ENCODE measurements around the gene AATF. TPM values are rescaled to one million over a fixed set of nuclear protein-coding genes. Genes with fewer than 3 reads are reported as not detected.

AATF gene
- polyA plus RNA-seq, 1 donor from 2014 or later: 12.7 TPM

DNA sequence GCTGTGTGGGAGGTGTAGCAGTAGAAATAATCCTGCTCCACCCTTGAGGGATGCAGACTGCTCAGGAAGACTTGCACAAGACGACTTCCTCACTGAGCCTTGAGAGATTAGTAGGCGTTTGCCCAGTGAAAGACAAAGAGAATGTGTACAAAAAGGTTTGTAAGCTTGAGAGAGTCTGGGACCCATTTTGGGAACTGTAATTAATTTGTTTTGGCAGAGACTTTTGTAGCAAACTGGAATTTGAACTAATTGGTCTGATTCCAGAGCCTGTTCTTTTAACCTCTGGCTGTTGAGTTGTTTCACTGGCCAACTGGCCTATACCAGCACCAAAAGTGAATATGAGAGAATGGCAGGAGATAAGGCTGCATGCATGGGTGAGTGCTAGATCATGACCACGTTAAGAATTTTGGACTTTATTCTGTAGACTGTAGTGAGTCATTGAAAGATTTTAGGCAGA is 75.5 kb downstream of the AATF start:
- Histone ChIP-seq H3K79me2 (replicated peaks; ENCODE audit: insufficient read depth, low read length) (no peaks in the 10 kb centered on the region), H3K36me3 (ENCODE audit: insufficient read depth, low read length) (no peaks in the 10 kb centered on the region), H2AFZ (ENCODE audit: low read depth, low read length) (no peak overlapping the region), H3K9me2 (ENCODE audit: insufficient read depth, low read length) (no peaks in the 10 kb centered on the region), H3F3A (ENCODE audit: insufficient read depth, low read length, poor library complexity, severe bottlenecking) (no peaks in the 10 kb centered on the region), H3K27ac (ENCODE audit: low read length) (no peak overlapping the region), H3K9me3 (ENCODE audit: low read length) (no peaks in the 10 kb centered on the region), H3K27me3 (ENCODE audit: insufficient read depth, low read depth, low read length) (no peaks in the 10 kb centered on the region), H3K4me2 (ENCODE audit: low read length) (no peak overlapping the region), H4K20me1 (ENCODE audit: insufficient read depth) (no peaks in the 10 kb centered on the region), H3K4me3 (ENCODE audit: low read length) (no peak overlapping the region), H3K9ac (ENCODE audit: low read length) (no peak overlapping the region)
- TF ChIP-seq SMC3 (conservative IDR thresholded peaks at IDR 0.05; ENCODE audit: poor library complexity) (no peak), EP300 (conservative IDR thresholded peaks at IDR 0.05; ENCODE audit: poor library complexity, severe bottlenecking) (no peak)
- TF ChIP-seq, protein P1, sequence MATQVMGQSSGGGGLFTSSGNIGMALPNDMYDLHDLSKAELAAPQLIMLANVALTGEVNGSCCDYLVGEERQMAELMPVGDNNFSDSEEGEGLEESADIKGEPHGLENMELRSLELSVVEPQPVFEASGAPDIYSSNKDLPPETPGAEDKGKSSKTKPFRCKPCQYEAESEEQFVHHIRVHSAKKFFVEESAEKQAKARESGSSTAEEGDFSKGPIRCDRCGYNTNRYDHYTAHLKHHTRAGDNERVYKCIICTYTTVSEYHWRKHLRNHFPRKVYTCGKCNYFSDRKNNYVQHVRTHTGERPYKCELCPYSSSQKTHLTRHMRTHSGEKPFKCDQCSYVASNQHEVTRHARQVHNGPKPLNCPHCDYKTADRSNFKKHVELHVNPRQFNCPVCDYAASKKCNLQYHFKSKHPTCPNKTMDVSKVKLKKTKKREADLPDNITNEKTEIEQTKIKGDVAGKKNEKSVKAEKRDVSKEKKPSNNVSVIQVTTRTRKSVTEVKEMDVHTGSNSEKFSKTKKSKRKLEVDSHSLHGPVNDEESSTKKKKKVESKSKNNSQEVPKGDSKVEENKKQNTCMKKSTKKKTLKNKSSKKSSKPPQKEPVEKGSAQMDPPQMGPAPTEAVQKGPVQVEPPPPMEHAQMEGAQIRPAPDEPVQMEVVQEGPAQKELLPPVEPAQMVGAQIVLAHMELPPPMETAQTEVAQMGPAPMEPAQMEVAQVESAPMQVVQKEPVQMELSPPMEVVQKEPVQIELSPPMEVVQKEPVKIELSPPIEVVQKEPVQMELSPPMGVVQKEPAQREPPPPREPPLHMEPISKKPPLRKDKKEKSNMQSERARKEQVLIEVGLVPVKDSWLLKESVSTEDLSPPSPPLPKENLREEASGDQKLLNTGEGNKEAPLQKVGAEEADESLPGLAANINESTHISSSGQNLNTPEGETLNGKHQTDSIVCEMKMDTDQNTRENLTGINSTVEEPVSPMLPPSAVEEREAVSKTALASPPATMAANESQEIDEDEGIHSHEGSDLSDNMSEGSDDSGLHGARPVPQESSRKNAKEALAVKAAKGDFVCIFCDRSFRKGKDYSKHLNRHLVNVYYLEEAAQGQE (IDR thresholded peaks at IDR 0.05; ENCODE audit: borderline replicate concordance): no peak

DNA sequence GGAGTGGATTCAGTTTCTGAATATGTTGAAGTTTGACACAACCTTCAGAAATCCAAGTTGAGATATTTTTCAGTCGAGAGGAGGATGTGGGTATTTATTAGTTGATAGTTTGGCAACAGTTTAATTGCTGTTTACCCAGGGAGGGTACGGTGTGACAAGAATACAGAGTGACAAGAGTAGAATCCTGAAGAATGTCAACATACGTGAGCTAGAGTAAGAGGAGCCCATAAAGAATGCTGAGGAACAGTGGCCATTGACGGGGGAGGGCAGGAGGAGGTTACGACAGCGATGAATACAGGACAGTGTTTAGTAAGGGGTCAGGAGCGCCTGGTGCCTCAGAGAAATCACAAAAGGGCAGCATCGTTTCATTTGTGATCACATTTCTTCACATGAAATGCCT is 76.5 kb downstream of the AATF start:
- H3K4me3 ChIP-seq (ENCODE audit: low read length): no peak overlapping the region
- no peaks in the 10 kb centered on the region for H3K9me2 ChIP-seq (ENCODE audit: insufficient read depth, low read length)
- no peak overlapping the region for H3K27ac ChIP-seq (ENCODE audit: low read length)
- H3K9me3 ChIP-seq (ENCODE audit: low read length): no peaks in the 10 kb centered on the region
- TF ChIP-seq MXI1 (conservative IDR thresholded peaks at IDR 0.05; ENCODE audit: poor library complexity, severe bottlenecking) (no peak), SMC3 (conservative IDR thresholded peaks at IDR 0.05; ENCODE audit: poor library complexity) (no peak), RAD21 (conservative IDR thresholded peaks at IDR 0.05) (no peak), EP300 (conservative IDR thresholded peaks at IDR 0.05; ENCODE audit: poor library complexity, severe bottlenecking) (no peak), TAF1 (IDR thresholded peaks at IDR 0.05; ENCODE audit: low read depth) (no peak), POLR2AphosphoS5 (IDR thresholded peaks at IDR 0.05) (no peak), EZH2 (IDR thresholded peaks at IDR 0.05; ENCODE audit: borderline replicate concordance, insufficient read depth, low read length, poor library complexity, severe bottlenecking) (no peak)
- TF ChIP-seq, protein P1 (IDR thresholded peaks at IDR 0.05; ENCODE audit: borderline replicate concordance): no peak
- TF ChIP-seq, protein P2, sequence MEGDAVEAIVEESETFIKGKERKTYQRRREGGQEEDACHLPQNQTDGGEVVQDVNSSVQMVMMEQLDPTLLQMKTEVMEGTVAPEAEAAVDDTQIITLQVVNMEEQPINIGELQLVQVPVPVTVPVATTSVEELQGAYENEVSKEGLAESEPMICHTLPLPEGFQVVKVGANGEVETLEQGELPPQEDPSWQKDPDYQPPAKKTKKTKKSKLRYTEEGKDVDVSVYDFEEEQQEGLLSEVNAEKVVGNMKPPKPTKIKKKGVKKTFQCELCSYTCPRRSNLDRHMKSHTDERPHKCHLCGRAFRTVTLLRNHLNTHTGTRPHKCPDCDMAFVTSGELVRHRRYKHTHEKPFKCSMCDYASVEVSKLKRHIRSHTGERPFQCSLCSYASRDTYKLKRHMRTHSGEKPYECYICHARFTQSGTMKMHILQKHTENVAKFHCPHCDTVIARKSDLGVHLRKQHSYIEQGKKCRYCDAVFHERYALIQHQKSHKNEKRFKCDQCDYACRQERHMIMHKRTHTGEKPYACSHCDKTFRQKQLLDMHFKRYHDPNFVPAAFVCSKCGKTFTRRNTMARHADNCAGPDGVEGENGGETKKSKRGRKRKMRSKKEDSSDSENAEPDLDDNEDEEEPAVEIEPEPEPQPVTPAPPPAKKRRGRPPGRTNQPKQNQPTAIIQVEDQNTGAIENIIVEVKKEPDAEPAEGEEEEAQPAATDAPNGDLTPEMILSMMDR (IDR thresholded peaks at IDR 0.05; ENCODE audit: poor library complexity, severe bottlenecking): no peak
- H4K20me1 ChIP-seq (ENCODE audit: insufficient read depth): no peaks in the 10 kb centered on the region
- H3F3A ChIP-seq (ENCODE audit: insufficient read depth, low read length, poor library complexity, severe bottlenecking): no peaks in the 10 kb centered on the region
- H3K79me2 ChIP-seq (replicated peaks; ENCODE audit: insufficient read depth, low read length): no peaks in the 10 kb centered on the region
- H3K4me2 ChIP-seq (ENCODE audit: low read length): no peak overlapping the region
- H3K9ac ChIP-seq (ENCODE audit: low read length): no peak overlapping the region
- no peak overlapping the region for H2AFZ ChIP-seq (ENCODE audit: low read depth, low read length)
- no peaks in the 10 kb centered on the region for H3K27me3 ChIP-seq (ENCODE audit: insufficient read depth, low read depth, low read length)
- no peaks in the 10 kb centered on the region for H3K36me3 ChIP-seq (ENCODE audit: insufficient read depth, low read length)
